ENCODE data around the gene MYLK. TPM values are rescaled to one million over a fixed set of nuclear protein-coding genes. Genes with fewer than 3 reads are reported as not detected.

Gene MYLK
- total RNA-seq, 1 donor from 2014 or later: 20.1 TPM

DNA sequence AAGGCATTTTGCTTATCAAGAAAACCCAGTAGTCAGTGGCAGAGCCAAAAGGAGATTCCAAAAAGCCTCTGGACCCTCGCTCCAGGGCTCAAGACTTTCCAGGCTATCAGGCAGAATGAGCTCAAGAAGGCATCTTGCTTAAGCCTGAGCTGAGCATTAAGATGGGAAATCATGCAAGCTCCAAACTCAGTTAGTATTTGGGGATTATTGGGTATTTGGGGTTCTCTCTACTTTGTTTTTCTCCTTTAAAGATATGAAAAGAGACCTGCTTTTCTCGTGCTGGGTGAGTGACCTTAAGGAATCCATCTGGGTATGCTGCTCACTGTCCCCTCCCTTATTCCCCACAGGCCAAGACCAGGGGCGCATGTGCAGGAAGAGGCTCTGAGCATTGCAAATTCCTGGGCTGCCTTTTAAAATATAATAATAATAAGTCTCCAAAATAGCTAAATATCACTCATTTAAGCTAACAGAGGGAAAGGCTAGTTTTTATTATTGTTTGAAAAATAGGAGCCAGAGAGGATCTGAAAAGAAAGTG, 223.9 kb downstream of the MYLK start:
- Mint-ChIP-seq H3K36me3 (ENCODE audit: low read depth) (peaks cover 24% of the 10 kb centered on the region), H3K9me3 (no peaks in the 10 kb centered on the region), H3K4me3 (no peak overlapping the region), H3K27me3 (ENCODE audit: low read depth) (no peaks in the 10 kb centered on the region), H3K27ac (ENCODE audit: unreplicated experiment) (no peak overlapping the region), H3K4me1 (peaks cover 23% of the 10 kb centered on the region)
- no peak for DNase-seq (ENCODE audit: low read depth, low spot score)
- TF ChIP-seq, protein P1, sequence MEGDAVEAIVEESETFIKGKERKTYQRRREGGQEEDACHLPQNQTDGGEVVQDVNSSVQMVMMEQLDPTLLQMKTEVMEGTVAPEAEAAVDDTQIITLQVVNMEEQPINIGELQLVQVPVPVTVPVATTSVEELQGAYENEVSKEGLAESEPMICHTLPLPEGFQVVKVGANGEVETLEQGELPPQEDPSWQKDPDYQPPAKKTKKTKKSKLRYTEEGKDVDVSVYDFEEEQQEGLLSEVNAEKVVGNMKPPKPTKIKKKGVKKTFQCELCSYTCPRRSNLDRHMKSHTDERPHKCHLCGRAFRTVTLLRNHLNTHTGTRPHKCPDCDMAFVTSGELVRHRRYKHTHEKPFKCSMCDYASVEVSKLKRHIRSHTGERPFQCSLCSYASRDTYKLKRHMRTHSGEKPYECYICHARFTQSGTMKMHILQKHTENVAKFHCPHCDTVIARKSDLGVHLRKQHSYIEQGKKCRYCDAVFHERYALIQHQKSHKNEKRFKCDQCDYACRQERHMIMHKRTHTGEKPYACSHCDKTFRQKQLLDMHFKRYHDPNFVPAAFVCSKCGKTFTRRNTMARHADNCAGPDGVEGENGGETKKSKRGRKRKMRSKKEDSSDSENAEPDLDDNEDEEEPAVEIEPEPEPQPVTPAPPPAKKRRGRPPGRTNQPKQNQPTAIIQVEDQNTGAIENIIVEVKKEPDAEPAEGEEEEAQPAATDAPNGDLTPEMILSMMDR (conservative IDR thresholded peaks at IDR 0.05): no peak

DNA sequence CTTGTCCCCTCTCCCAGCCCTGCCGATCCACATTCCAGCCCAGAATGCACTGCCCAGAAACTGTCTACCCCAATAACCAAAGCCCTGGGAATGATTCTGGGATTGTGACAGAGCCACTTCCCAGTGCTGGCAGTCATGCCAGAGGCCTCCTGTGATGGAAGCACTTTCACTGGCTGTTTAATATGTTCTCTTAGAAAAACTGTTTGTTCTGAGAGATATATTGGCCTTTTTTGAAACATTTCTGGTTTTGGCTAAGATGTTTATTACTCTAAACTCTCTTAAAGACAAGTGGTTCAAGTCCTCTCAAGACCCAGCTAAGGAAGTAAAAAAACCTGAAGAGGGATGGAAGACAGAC, 225.3 kb downstream of the MYLK start:
- H3K4me1 Mint-ChIP-seq: peaks cover 28% of the 10 kb centered on the region
- no peak overlapping the region for H3K27ac Mint-ChIP-seq (ENCODE audit: unreplicated experiment)
- no peaks in the 10 kb centered on the region for H3K9me3 Mint-ChIP-seq
- H3K36me3 Mint-ChIP-seq (ENCODE audit: low read depth): peaks cover 27% of the 10 kb centered on the region
- DNase-seq (ENCODE audit: low read depth, low spot score): no peak
- no peak overlapping the region for H3K4me3 Mint-ChIP-seq
- TF ChIP-seq, protein P1 (conservative IDR thresholded peaks at IDR 0.05): no peak
- H3K27me3 Mint-ChIP-seq (ENCODE audit: low read depth): no peaks in the 10 kb centered on the region

DNA sequence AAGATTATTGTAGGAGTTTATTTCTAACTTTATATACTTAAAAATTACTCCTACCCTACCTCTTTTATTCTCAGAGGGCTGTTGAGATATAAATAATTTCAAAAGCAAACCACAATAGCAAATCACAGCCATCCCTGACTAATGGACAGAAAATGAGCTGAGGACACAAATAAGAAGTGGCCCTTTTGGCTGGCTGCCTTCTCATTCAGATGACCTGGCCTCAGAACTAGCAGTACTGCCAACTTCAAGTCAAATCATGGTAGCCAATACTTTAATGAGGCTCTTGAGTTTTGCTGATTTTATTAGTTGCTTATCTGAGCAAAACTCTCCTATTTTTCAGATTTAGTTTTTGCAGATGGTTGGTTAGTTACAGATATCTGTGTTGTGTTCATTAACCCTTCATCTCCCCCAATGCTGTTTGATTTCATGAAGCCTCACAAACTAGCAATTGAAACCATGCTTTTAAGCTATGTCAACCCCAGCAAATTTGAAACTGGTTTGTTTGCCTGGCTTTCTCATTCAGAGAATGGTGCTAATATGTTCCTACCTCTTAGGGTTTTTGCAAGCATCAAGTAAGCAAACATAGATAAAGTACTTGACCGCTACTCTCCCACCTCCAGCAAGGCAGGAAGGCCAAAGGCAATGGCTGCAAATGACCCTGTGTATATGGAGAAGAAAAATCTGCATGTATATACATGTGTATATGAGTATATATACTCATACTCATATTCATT, 225.8 kb downstream of the MYLK start:
- Mint-ChIP-seq H3K27me3 (ENCODE audit: low read depth) (no peaks in the 10 kb centered on the region), H3K36me3 (ENCODE audit: low read depth) (peaks cover 26% of the 10 kb centered on the region)

DNA sequence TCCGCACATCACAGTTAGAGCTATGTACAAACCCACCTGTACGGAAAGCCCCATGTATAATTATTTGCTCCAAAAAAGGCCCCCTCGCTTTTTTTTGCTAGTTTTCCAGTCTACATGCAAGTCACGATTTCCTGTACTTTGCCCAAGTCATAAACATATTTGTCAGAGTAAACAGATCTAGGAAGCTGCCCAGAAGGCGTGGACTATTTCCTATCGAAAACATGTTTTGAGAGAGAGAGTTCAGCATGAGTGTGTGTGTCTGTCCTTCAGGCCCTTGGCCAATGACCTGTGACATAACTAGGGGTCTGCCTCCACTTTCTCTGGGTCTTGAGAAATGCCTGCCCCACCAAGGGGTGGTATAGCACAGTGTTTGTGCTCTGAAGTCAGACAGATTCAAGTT, 226.6 kb downstream of the MYLK start:
- H3K4me3 Mint-ChIP-seq: no peak overlapping the region
- no peaks in the 10 kb centered on the region for H3K9me3 Mint-ChIP-seq
- H3K27ac Mint-ChIP-seq (ENCODE audit: unreplicated experiment): no peak overlapping the region
- H3K4me1 Mint-ChIP-seq: peaks cover 40% of the 10 kb centered on the region
- no peaks in the 10 kb centered on the region for H3K27me3 Mint-ChIP-seq (ENCODE audit: low read depth)
- peaks cover 22% of the 10 kb centered on the region for H3K36me3 Mint-ChIP-seq (ENCODE audit: low read depth)
- TF ChIP-seq, protein P1 (conservative IDR thresholded peaks at IDR 0.05): no peak
- no peak for DNase-seq (ENCODE audit: low read depth, low spot score)

More for the DNA sequence above, 225.8 kb downstream of the MYLK start:
- no peak for DNase-seq (ENCODE audit: low read depth, low spot score)
- H3K4me3 Mint-ChIP-seq: no peak overlapping the region
- H3K27ac Mint-ChIP-seq (ENCODE audit: unreplicated experiment): no peak overlapping the region
- no peaks in the 10 kb centered on the region for H3K9me3 Mint-ChIP-seq
- peaks cover 33% of the 10 kb centered on the region for H3K4me1 Mint-ChIP-seq
- TF ChIP-seq, protein P1 (conservative IDR thresholded peaks at IDR 0.05): no peak

DNA sequence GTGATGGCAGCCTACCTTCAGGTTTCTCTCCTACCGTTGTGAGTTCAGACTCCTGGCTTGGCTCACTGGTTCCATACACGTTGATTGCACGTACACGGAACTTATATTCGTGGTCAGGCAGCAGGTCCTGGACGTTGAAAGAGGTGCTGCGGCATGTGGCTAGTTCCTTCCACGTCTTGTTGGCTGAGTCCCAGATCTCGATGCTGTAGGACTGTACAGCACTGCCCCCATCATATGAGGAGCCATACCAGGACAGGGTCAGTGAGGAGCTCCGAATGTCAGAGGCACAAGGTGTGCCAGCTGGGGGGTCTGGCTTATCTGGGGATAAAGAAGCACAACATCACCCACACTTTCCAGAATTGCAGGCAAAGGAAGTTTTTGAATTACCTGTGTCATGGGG, 227.0 kb downstream of the MYLK start:
- Mint-ChIP-seq H3K4me3 (no peak overlapping the region), H3K27ac (ENCODE audit: unreplicated experiment) (no peak overlapping the region)

More for the DNA sequence above, 227.0 kb downstream of the MYLK start:
- Mint-ChIP-seq H3K9me3 (no peaks in the 10 kb centered on the region), H3K27me3 (ENCODE audit: low read depth) (no peaks in the 10 kb centered on the region), H3K36me3 (ENCODE audit: low read depth) (peaks cover 22% of the 10 kb centered on the region), H3K4me1 (peaks cover 40% of the 10 kb centered on the region)
- DNase-seq (ENCODE audit: low read depth, low spot score): no peak
- TF ChIP-seq, protein P1 (conservative IDR thresholded peaks at IDR 0.05): no peak

All from neural crest cell (in vitro differentiated cells).